CD4-positive, CD25-positive, alpha-beta regulatory T cell (primary cell): Measurements from ENCODE around the gene ARHGAP1. TPM values are rescaled to one million over a fixed set of nuclear protein-coding genes. Genes with fewer than 3 reads are reported as not detected.
A peak's percentile ranks its signal among the peaks of the same experiment; 100 is the strongest.

Experiments used
- ATAC-seq, 2 donors: fragments of 150-1000 bp; cut with Tn5 transposase; one replicate each; pipeline ENCODE4 v1.10.0; 2021; ENCODE audit warnings: low read depth in 2 of 2, moderate number of reproducible peaks in 2 of 2, moderate library complexity in 1 of 2
- DNase-seq, 3 donors: peaks; one replicate each; pipeline versions ENCODE4 v3.0.0 to v3.0.0-alpha.2; 2012 to 2022; ENCODE audit warnings: mixed read lengths in 1 of 3
- H3K27ac ChIP-seq: one replicate; pipeline ENCODE4 v1.7.0; 2013; ENCODE audit warnings: mild to moderate bottlenecking, low read length; ENCODE audit not compliant: insufficient read depth, poor library complexity, severe bottlenecking
- H3K27me3 ChIP-seq: one replicate; pipeline ENCODE4 v1.7.0; 2013; ENCODE audit warnings: low read length; ENCODE audit not compliant: control insufficient read depth, insufficient read depth
- H3K36me3 ChIP-seq: one replicate; pipeline ENCODE4 v1.7.0; 2013; ENCODE audit warnings: mild to moderate bottlenecking, low read length, moderate library complexity; ENCODE audit not compliant: control insufficient read depth, insufficient read depth
- H3K4me1 ChIP-seq: 2 replicates; pipeline ENCODE4 v1.7.0; 2013; ENCODE audit warnings: mild to moderate bottlenecking, low read length; ENCODE audit not compliant: insufficient read depth, control insufficient read depth, poor library complexity, severe bottlenecking
- H3K4me3 ChIP-seq: one replicate; pipeline ENCODE4 v1.7.0; 2013; ENCODE audit warnings: low read depth, mild to moderate bottlenecking, low read length, moderate library complexity
- H3K9me3 ChIP-seq, 2 experiments: 1 replicate in 1 of 2; 2 replicates in 1 of 2; pipeline ENCODE4 v1.7.0; 2013; ENCODE audit warnings: low read length in 2 of 2, mild to moderate bottlenecking in 1 of 2, moderate library complexity in 1 of 2; ENCODE audit not compliant: control insufficient read depth in 2 of 2
- H3K27ac Mint-ChIP-seq, 3 donors: one replicate each; pipeline ENCODE4 v1.8.0; 2020 to 2022; ENCODE audit warnings: mild to moderate bottlenecking in 3 of 3, mixed read lengths in 3 of 3, moderate library complexity in 2 of 3
- H3K27me3 Mint-ChIP-seq: one replicate; pipeline ENCODE4 v1.8.0; 2022; ENCODE audit warnings: mild to moderate bottlenecking, mixed read lengths
- H3K36me3 Mint-ChIP-seq: one replicate; pipeline ENCODE4 v1.8.0; 2020; ENCODE audit warnings: mixed read lengths
- H3K4me1 Mint-ChIP-seq, 4 donors: one replicate each; pipeline ENCODE4 v1.8.0; 2020 to 2022; ENCODE audit warnings: mixed read lengths in 4 of 4, mild to moderate bottlenecking in 1 of 4
- H3K4me3 Mint-ChIP-seq, 4 donors: one replicate each; pipeline ENCODE4 v1.8.0; 2020 to 2022; ENCODE audit warnings: mild to moderate bottlenecking in 4 of 4, mixed read lengths in 4 of 4, moderate library complexity in 3 of 4
- H3K9me3 Mint-ChIP-seq, 7 donors: one replicate each; pipeline ENCODE4 v1.8.0; 2020 to 2022; ENCODE audit warnings: mixed read lengths in 7 of 7, mild to moderate bottlenecking in 3 of 7, moderate library complexity in 2 of 7
- polyA plus RNA-seq, 4 donors: library from polyadenylated mRNA; unstranded; fragments of 300-500 nt; fragmentation: Illumina TruSeq; gene quantifications; one replicate each; pipeline ENCODE4 v1.2.3, GENCODE V29; 2021
- total RNA-seq: library from RNA; stranded (reverse); gene quantifications from one replicate; pipeline ENCODE4 v1.2.3, GENCODE V29; 2022

Gene ARHGAP1
- total and polyA plus RNA-seq, 5 donors from 2014 or later: 46.6 to 72.5 (median 52.4) TPM

GRCh38 chr11:46679241-46680163, 20.9 kb downstream of the ARHGAP1 start:
- Mint-ChIP-seq H3K27ac (peak overlapping the region in 1 of 3 donors; percentile 51), H3K4me3 (no peak overlapping the region), H3K36me3 (peaks cover 22% of the 10 kb centered on the region), H3K27me3 (no peaks in the 10 kb centered on the region), H3K9me3 (peaks cover 0 to 2% (median 0%) of the 10 kb centered on the region in 7 donors), H3K4me1 (peaks cover 4 to 27% (median 12%) of the 10 kb centered on the region in 4 donors)
- H3K9me3 ChIP-seq: no peaks in the 10 kb centered on the region
- H3K27ac ChIP-seq: no peak overlapping the region
- H3K4me1 ChIP-seq: peaks cover 15% of the 10 kb centered on the region
- peaks cover 74% of the 10 kb centered on the region for H3K36me3 ChIP-seq
- DNase-seq (no peak), ATAC-seq (no peak)
- H3K27me3 ChIP-seq: no peaks in the 10 kb centered on the region
- no peak overlapping the region for H3K4me3 ChIP-seq

- Histone ChIP-seq H3K27ac (no peak overlapping the region), H3K36me3 (peaks cover 69% of the 10 kb centered on the region), H3K4me3 (no peak overlapping the region), H3K9me3 (no peaks in the 10 kb centered on the region), H3K27me3 (no peaks in the 10 kb centered on the region), H3K4me1 (peaks cover 22% of the 10 kb centered on the region)
- H3K27ac Mint-ChIP-seq: no peak overlapping the region
- DNase-seq (no peak), ATAC-seq (no peak)
- no peaks in the 10 kb centered on the region for H3K27me3 Mint-ChIP-seq
- peak overlapping the region in 1 of 4 donors; percentile 25 for H3K4me3 Mint-ChIP-seq
- H3K9me3 Mint-ChIP-seq: peaks cover 0 to 2% (median 0%) of the 10 kb centered on the region in 7 donors
- H3K36me3 Mint-ChIP-seq: peaks cover 22% of the 10 kb centered on the region
- H3K4me1 Mint-ChIP-seq: peaks cover 7 to 30% (median 13%) of the 10 kb centered on the region in 4 donors
Observed at GRCh38 chr11:46678741-46679130, 21.7 kb downstream of the ARHGAP1 start.

- ATAC-seq: no peak
- H3K9me3 Mint-ChIP-seq: peaks cover 0 to 2% (median 0%) of the 10 kb centered on the region in 7 donors
- H3K4me3 ChIP-seq: no peak overlapping the region
- no peaks in the 10 kb centered on the region for H3K27me3 Mint-ChIP-seq
- H3K4me1 ChIP-seq: peaks cover 25% of the 10 kb centered on the region
- no peak for DNase-seq
- peaks cover 22% of the 10 kb centered on the region for H3K36me3 Mint-ChIP-seq
- no peaks in the 10 kb centered on the region for H3K9me3 ChIP-seq
- peaks cover 71% of the 10 kb centered on the region for H3K36me3 ChIP-seq
- H3K27ac Mint-ChIP-seq: peak overlapping the region in 2 of 3 donors; percentile 32 to 76
- peaks cover 7 to 31% (median 13%) of the 10 kb centered on the region in 4 donors for H3K4me1 Mint-ChIP-seq
- no peaks in the 10 kb centered on the region for H3K27me3 ChIP-seq
- peak overlapping the region in 1 of 4 donors; percentile 25 for H3K4me3 Mint-ChIP-seq
- no peak overlapping the region for H3K27ac ChIP-seq
Observed at GRCh38 chr11:46677991-46678740, 22.3 kb downstream of the ARHGAP1 start.

- Histone ChIP-seq H3K27me3 (no peaks in the 10 kb centered on the region), H3K9me3 (no peaks in the 10 kb centered on the region), H3K4me3 (no peak overlapping the region), H3K36me3 (peaks cover 72% of the 10 kb centered on the region), H3K4me1 (peaks cover 32% of the 10 kb centered on the region), H3K27ac (no peak overlapping the region)
- H3K4me1 Mint-ChIP-seq: peaks cover 11 to 40% (median 18%) of the 10 kb centered on the region in 4 donors
- peaks cover 0 to 2% (median 0%) of the 10 kb centered on the region in 7 donors for H3K9me3 Mint-ChIP-seq
- H3K36me3 Mint-ChIP-seq: peaks cover 27% of the 10 kb centered on the region
- peak overlapping the region in 2 of 4 donors; percentile 31 to 57 for H3K4me3 Mint-ChIP-seq
- ATAC-seq (no peak), DNase-seq (no peak)
- peak overlapping the region in 2 of 3 donors; percentile 82 to 84 for H3K27ac Mint-ChIP-seq
- no peaks in the 10 kb centered on the region for H3K27me3 Mint-ChIP-seq
Observed at GRCh38 chr11:46677169-46677568, 23.2 kb downstream of the ARHGAP1 start.

DNA sequence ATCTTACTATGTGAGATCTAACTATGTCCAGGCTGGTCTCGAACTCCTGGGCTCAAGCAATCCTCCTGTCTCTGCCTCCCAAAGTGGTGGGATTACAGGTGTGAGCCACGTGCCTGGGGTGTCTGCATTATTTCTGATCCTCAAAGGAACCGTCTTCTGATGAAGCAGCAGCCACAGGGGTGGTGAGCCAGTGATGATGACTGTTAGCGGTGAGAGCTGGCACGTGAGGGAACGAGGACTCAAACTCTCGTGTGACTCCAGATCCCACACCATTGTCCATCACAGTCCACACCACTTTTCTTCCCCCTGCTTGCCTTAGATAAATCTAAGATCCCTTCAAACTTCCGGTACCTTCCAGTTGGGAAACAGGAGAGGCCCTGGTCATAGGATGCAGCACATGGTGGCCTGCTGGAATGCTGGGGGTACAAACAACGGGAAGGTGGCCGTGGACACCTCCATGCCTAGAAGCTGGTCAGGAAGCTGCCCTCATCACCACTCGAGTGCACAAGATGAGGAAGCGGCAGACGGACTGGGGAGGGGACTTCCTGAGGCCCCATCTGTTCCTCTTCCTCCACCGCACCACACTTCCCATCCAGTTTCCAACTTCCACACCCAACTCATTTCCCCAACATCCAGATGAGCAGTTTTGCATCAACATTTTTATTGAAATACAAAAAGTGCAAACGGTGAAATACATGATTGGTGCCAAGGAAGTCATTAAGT, 23.8 kb downstream of the ARHGAP1 start:
- H3K36me3 Mint-ChIP-seq: peaks cover 33% of the 10 kb centered on the region
- Histone ChIP-seq H3K36me3 (peaks cover 71% of the 10 kb centered on the region), H3K27ac (no peak overlapping the region), H3K4me3 (no peak overlapping the region), H3K4me1 (peaks cover 38% of the 10 kb centered on the region), H3K27me3 (no peaks in the 10 kb centered on the region), H3K9me3 (no peaks in the 10 kb centered on the region)
- DNase-seq (no peak), ATAC-seq (no peak)
- H3K27ac Mint-ChIP-seq: peak overlapping the region; percentile 14 to 84 (median 82)
- peaks cover 0 to 2% (median 0%) of the 10 kb centered on the region in 7 donors for H3K9me3 Mint-ChIP-seq
- no peaks in the 10 kb centered on the region for H3K27me3 Mint-ChIP-seq
- H3K4me1 Mint-ChIP-seq: peaks cover 11 to 46% (median 23%) of the 10 kb centered on the region in 4 donors
- peak overlapping the region in 1 of 4 donors; percentile 31 for H3K4me3 Mint-ChIP-seq

DNA sequence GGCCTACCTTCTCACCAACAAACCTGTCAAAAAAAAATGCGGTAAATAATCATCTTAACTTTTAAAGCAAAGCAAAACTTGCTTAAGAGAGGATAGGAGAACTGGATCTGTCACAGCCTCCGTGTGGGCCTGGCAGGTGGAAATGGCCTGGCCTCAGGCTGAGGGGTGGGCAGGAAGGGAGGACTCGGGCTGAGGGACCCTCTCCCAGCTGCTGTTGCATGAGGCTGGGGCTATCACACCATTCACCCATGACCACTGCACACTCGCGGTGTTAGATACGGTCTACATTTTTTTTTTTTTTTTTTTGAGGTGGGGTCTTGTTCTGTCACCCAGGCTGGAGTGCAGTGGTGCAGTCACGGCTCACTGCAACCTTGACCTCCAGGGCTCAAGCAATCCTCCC, 24.5 kb downstream of the ARHGAP1 start:
- H3K36me3 ChIP-seq: peaks cover 67% of the 10 kb centered on the region
- no peak overlapping the region for H3K4me3 Mint-ChIP-seq
- peaks cover 13 to 52% (median 28%) of the 10 kb centered on the region in 4 donors for H3K4me1 Mint-ChIP-seq

DNA sequence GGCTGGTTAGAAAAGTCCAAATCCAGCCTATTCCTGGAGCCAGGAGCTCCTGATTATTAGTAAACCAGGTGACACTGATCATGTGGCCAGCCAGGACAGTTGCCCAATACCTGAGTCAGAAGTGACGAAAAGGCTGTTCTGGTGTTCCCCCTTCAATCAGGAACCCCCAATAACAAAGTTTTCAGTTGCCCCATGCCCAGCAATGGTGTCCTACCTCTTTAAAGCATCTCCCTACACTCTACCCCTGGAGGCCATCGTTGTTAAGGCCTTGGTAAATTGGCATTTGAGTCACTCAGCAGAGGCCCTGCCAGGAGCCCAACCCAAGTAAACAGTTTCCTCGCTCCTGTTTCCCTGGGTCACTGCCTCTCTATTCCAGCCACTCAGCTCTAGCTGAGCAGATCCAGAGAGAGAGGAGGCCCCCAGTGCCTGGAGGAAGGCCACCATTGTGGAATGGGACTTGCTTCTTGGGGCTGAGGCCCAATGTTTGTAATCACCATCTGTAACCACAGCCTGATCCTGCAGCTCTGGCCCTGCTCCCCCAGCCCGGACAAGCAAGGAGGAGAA, 25.0 kb downstream of the ARHGAP1 start:
- H3K36me3 Mint-ChIP-seq: peaks cover 34% of the 10 kb centered on the region
- peak overlapping the region; percentile 63 for H3K27ac ChIP-seq
- peaks cover 15 to 57% (median 30%) of the 10 kb centered on the region in 4 donors for H3K4me1 Mint-ChIP-seq
- no peaks in the 10 kb centered on the region for H3K9me3 ChIP-seq
- DNase-seq (no peak), ATAC-seq (no peak)
- H3K4me3 Mint-ChIP-seq: peak overlapping the region in 2 of 4 donors; percentile 70 to 73
- peaks cover 50% of the 10 kb centered on the region for H3K4me1 ChIP-seq
- peak overlapping the region; percentile 80 to 93 (median 91) for H3K27ac Mint-ChIP-seq
- H3K9me3 Mint-ChIP-seq: peaks cover 0 to 2% (median 0%) of the 10 kb centered on the region in 7 donors
- no peak overlapping the region for H3K4me3 ChIP-seq
- no peaks in the 10 kb centered on the region for H3K27me3 Mint-ChIP-seq
- no peaks in the 10 kb centered on the region for H3K27me3 ChIP-seq
- peaks cover 66% of the 10 kb centered on the region for H3K36me3 ChIP-seq

More for the DNA sequence above, 24.5 kb downstream of the ARHGAP1 start:
- H3K4me1 ChIP-seq: peaks cover 45% of the 10 kb centered on the region
- peak overlapping the region; percentile 44 for H3K27ac ChIP-seq
- peaks cover 0 to 2% (median 0%) of the 10 kb centered on the region in 7 donors for H3K9me3 Mint-ChIP-seq
- ATAC-seq: no peak
- peaks cover 36% of the 10 kb centered on the region for H3K36me3 Mint-ChIP-seq
- no peaks in the 10 kb centered on the region for H3K9me3 ChIP-seq
- H3K27me3 Mint-ChIP-seq: no peaks in the 10 kb centered on the region
- H3K4me3 ChIP-seq: no peak overlapping the region
- peak overlapping the region in 2 of 3 donors; percentile 26 to 80 for H3K27ac Mint-ChIP-seq
- no peaks in the 10 kb centered on the region for H3K27me3 ChIP-seq
- DNase-seq: no peak
